H1 (cell line): Measurements from ENCODE around the gene CCDC86.

ENCODE experiments used
- EZH2 ChIP-seq: fragments of 200-600 bp; sonication (generic); IDR thresholded peaks from 2 replicates; pipeline ENCODE4 v1.7.1; 2012; ENCODE audit warnings: low read depth, mild to moderate bottlenecking, moderate library complexity, low read length, inconsistent platforms; ENCODE audit not compliant: severe bottlenecking
- JUND ChIP-seq: IDR thresholded peaks from 2 replicates; pipeline ENCODE4 v1.6.1; 2011; ENCODE audit warnings: mild to moderate bottlenecking, improper control_type of control experiment, low read length
- PHF8 ChIP-seq: fragments of 200-600 bp; sonication (generic); conservative IDR thresholded peaks from 2 replicates; pipeline ENCODE4 v1.7.1; 2012; ENCODE audit warnings: low read depth, mild to moderate bottlenecking, inconsistent platforms, low read length, moderate library complexity
- POLR2AphosphoS5 ChIP-seq: IDR thresholded peaks from 2 replicates; pipeline ENCODE4 v1.6.1; 2011; ENCODE audit warnings: low read depth, low read length
- SP1 ChIP-seq: IDR thresholded peaks from 2 replicates; pipeline ENCODE4 v1.6.1; 2011; ENCODE audit warnings: low read depth, low read length
- SP2 ChIP-seq: IDR thresholded peaks from 2 replicates; pipeline ENCODE4 v1.6.1; 2012; ENCODE audit warnings: mild to moderate bottlenecking, low read length, inconsistent platforms
- TAF1 ChIP-seq: IDR thresholded peaks from 2 replicates; pipeline ENCODE4 v1.6.1; 2011; ENCODE audit warnings: mild to moderate bottlenecking, low read depth, low read length
- TF ChIP-seq, protein P1 (sequence below), 3 experiments: IDR thresholded peaks; 1 replicate in 2 of 3; 2 replicates in 1 of 3; pipeline versions ENCODE4 v1.5.1 to v1.6.1; 2011; ENCODE audit warnings: low read length in 3 of 3, mild to moderate bottlenecking in 3 of 3, inconsistent platforms in 2 of 3, low read depth in 1 of 3, moderate library complexity in 1 of 3; ENCODE audit not compliant: insufficient read depth in 1 of 3; ENCODE audit errors: control extremely low read depth in 1 of 3
- TF ChIP-seq, protein P2 (sequence below): IDR thresholded peaks from 2 replicates; pipeline ENCODE4 v1.6.1; 2012; ENCODE audit warnings: inconsistent platforms
- TF ChIP-seq, protein P3 (sequence below): IDR thresholded peaks from 2 replicates; pipeline ENCODE4 v1.6.1; 2011; ENCODE audit warnings: low read length, improper control_type of control experiment

DNA sequence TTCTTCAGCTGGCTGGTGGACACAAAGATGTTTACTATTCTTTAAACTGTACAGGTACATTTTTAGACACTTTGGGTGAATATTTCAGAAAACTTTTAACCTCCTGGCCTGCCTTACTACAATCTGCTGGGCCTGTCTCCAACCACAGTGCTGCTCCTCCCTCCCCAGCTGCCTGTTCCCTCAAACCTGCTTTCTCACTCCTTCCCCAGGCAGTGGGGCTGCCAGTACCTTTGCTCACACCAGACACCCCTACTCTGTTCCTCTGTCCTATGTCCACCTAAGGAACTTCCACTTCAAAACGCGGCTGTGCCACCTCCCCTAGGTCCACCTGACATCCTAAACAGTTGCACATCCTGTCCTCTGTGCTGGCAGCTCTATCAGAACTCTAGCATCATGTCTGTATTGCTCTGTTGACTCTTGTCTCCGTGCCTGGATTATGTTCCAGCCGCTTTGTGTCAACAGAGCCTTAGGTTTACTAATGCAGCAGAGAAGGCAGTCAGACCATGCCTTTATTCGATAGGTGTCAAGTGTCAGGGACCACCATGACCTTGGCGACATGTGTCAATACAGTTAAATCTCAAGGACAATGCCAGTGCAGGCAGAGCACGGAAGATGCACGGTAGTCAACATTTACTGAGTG lies 38.9 kb downstream of the CCDC86 start:
- TF ChIP-seq EZH2 (no peak), TAF1 (no peak), POLR2AphosphoS5 (no peak), SP1 (no peak), SP2 (no peak), JUND (no peak), PHF8 (no peak)
- TF ChIP-seq, protein P1, sequence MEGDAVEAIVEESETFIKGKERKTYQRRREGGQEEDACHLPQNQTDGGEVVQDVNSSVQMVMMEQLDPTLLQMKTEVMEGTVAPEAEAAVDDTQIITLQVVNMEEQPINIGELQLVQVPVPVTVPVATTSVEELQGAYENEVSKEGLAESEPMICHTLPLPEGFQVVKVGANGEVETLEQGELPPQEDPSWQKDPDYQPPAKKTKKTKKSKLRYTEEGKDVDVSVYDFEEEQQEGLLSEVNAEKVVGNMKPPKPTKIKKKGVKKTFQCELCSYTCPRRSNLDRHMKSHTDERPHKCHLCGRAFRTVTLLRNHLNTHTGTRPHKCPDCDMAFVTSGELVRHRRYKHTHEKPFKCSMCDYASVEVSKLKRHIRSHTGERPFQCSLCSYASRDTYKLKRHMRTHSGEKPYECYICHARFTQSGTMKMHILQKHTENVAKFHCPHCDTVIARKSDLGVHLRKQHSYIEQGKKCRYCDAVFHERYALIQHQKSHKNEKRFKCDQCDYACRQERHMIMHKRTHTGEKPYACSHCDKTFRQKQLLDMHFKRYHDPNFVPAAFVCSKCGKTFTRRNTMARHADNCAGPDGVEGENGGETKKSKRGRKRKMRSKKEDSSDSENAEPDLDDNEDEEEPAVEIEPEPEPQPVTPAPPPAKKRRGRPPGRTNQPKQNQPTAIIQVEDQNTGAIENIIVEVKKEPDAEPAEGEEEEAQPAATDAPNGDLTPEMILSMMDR (IDR thresholded peaks at IDR 0.05; ENCODE audit: control extremely low read depth in 1 of 3, insufficient read depth in 1 of 3, low read depth in 1 of 3, low read length in 3 of 3): no peak
- TF ChIP-seq, protein P2, sequence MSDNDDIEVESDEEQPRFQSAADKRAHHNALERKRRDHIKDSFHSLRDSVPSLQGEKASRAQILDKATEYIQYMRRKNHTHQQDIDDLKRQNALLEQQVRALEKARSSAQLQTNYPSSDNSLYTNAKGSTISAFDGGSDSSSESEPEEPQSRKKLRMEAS: no peak
- TF ChIP-seq, protein P3, sequence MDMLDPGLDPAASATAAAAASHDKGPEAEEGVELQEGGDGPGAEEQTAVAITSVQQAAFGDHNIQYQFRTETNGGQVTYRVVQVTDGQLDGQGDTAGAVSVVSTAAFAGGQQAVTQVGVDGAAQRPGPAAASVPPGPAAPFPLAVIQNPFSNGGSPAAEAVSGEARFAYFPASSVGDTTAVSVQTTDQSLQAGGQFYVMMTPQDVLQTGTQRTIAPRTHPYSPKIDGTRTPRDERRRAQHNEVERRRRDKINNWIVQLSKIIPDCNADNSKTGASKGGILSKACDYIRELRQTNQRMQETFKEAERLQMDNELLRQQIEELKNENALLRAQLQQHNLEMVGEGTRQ: no peak
